HFFc6 (cell line): ENCODE measurements around the gene DUS2. TPM values are rescaled to one million over a fixed set of nuclear protein-coding genes. Genes with fewer than 3 reads are reported as not detected.

Source experiments
- DNase-seq: peaks from one replicate; pipeline ENCODE4 v3.0.0-alpha.2; 2018
- H3K27ac Mint-ChIP-seq: 2 replicates; pipeline ENCODE4 v1.8.0; 2020; ENCODE audit warnings: mild to moderate bottlenecking, mixed read lengths
- H3K27me3 Mint-ChIP-seq: 2 replicates; pipeline ENCODE4 v1.8.0; 2021; ENCODE audit warnings: mild to moderate bottlenecking, moderate library complexity, mixed read lengths; ENCODE audit not compliant: insufficient read depth
- H3K36me3 Mint-ChIP-seq: 2 replicates; pipeline ENCODE4 v1.8.0; 2021; ENCODE audit warnings: low read depth, mixed read lengths
- H3K4me1 Mint-ChIP-seq: 2 replicates; pipeline ENCODE4 v1.8.0; 2020; ENCODE audit warnings: low read depth, mixed read lengths
- H3K4me3 Mint-ChIP-seq: 2 replicates; pipeline ENCODE4 v1.8.0; 2020; ENCODE audit warnings: mild to moderate bottlenecking, moderate library complexity, mixed read lengths
- H3K9me3 Mint-ChIP-seq: 2 replicates; pipeline ENCODE4 v1.8.0; 2020; ENCODE audit warnings: mild to moderate bottlenecking, mixed read lengths
- total RNA-seq, 6 experiments: library from RNA; stranded (reverse); fragmentation: NEBNext Ultra II Directional; extraction: Animal tissue kit (Norgen Biotek cat#: 25700); gene quantifications; 2 replicates in 1 of 6; 3 replicates in 5 of 6; pipeline ENCODE4 v1.2.3, GENCODE V29; 2021
- TF ChIP-seq, protein P1 (sequence below): fragments of 200-600 bp; sonication (generic); IDR thresholded peaks from 2 replicates; pipeline ENCODE4 v1.5.0; 2021; ENCODE audit warnings: antibody characterized with exemption, mild to moderate bottlenecking

DUS2 gene
- total RNA-seq, 6 experiments from 2014 or later, result 13.3 to 17.4 (median 15.9) TPM

DNA sequence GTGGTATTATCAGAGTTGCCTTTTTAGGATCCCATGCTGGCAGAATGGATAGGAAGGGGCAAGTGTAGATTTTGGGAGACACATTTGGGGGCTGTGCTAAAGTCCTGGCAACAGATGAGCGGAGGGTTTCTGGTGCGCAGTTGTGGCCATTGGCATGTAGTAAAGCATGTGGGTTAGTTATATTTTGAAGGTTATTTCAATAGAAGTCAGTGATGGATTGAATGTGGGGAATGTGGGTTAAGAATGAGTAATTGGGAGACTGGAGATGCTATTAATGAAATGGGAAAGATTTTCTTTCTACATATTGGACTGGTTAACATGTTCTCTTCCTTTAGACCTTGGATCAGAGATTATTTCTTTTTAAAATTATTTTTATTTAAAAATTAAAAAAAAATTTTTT is 10.0 kb downstream of the DUS2 start:
- no peak overlapping the region for H3K4me3 Mint-ChIP-seq
- peaks cover 6% of the 10 kb centered on the region for H3K36me3 Mint-ChIP-seq
- peaks cover 24% of the 10 kb centered on the region for H3K4me1 Mint-ChIP-seq
- H3K27me3 Mint-ChIP-seq, result no peaks in the 10 kb centered on the region
- TF ChIP-seq, protein P1, sequence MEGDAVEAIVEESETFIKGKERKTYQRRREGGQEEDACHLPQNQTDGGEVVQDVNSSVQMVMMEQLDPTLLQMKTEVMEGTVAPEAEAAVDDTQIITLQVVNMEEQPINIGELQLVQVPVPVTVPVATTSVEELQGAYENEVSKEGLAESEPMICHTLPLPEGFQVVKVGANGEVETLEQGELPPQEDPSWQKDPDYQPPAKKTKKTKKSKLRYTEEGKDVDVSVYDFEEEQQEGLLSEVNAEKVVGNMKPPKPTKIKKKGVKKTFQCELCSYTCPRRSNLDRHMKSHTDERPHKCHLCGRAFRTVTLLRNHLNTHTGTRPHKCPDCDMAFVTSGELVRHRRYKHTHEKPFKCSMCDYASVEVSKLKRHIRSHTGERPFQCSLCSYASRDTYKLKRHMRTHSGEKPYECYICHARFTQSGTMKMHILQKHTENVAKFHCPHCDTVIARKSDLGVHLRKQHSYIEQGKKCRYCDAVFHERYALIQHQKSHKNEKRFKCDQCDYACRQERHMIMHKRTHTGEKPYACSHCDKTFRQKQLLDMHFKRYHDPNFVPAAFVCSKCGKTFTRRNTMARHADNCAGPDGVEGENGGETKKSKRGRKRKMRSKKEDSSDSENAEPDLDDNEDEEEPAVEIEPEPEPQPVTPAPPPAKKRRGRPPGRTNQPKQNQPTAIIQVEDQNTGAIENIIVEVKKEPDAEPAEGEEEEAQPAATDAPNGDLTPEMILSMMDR, result no peak
- H3K9me3 Mint-ChIP-seq, result no peaks in the 10 kb centered on the region
- no peak overlapping the region for H3K27ac Mint-ChIP-seq
- DNase-seq, result no peak

DNA sequence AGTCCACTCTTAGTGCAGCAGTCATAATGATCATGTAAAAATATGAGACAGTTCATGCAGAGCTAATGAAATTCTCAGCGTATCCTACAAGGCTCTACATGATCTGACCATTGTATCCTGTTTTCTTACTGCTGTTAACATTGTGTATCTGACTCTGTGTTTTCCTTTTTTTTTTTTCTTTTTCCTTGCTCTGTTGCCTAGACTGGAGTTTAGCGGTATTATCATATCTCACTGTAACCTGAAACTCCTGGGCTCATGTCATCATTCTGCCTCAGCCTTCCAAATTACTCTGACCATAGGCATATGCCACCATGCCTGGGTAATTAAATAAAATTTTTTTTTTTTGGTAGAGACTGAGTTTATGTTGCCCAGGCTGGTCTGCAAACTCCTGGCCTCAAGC is 12.1 kb downstream of the DUS2 start:
- peaks cover 19% of the 10 kb centered on the region for H3K4me1 Mint-ChIP-seq
- DNase-seq, result no peak
- H3K9me3 Mint-ChIP-seq, result no peaks in the 10 kb centered on the region
- H3K4me3 Mint-ChIP-seq, result no peak overlapping the region
- H3K36me3 Mint-ChIP-seq, result peaks cover 5% of the 10 kb centered on the region; the same call in 1 of the 2 replicates
- no peak overlapping the region for H3K27ac Mint-ChIP-seq
- TF ChIP-seq, protein P1, result no peak
- H3K27me3 Mint-ChIP-seq, result no peaks in the 10 kb centered on the region; the same call in 1 of the 2 replicates

DNA sequence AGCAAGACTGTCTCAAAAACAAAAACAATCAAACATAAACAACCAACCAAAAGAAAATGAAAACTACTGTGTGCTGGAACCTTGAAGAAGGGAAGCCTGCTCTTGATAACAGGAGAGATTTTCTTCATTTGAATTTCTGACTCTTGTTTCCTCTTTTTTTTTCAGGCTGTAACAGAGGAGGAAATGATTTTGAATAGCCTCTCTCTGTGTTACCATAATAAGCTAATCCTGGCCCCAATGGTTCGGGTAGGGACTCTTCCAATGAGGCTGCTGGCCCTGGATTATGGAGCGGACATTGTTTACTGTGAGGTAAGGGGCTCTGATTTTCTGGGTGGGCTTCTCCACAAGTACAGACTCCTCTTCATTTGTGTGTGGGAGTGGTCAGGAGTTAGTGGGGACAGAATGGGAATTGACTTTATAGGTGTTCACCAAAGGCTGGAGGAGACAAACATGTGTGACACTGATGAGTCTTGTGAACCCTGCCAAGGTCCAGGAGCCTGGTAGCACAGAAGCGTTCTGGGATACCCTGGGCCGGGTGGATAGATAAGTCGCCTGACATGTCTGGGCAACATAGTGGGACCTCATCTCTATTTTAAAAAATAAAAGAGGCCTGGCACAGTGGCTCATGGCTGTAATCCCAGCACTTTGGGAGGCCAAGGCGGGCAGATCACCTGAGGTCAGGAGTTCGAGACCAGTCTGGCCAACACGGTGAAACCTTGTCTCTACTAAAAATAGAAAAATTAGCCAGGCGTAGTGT is 14.9 kb downstream of the DUS2 start:
- Mint-ChIP-seq H3K36me3 (no peaks in the 10 kb centered on the region; the same call in 1 of the 2 replicates), H3K4me3 (no peak overlapping the region), H3K4me1 (no peaks in the 10 kb centered on the region), H3K27ac (no peak overlapping the region), H3K27me3 (no peaks in the 10 kb centered on the region; the same call in 1 of the 2 replicates), H3K9me3 (no peaks in the 10 kb centered on the region)
- DNase-seq, result no peak
- TF ChIP-seq, protein P1, result no peak

DNA sequence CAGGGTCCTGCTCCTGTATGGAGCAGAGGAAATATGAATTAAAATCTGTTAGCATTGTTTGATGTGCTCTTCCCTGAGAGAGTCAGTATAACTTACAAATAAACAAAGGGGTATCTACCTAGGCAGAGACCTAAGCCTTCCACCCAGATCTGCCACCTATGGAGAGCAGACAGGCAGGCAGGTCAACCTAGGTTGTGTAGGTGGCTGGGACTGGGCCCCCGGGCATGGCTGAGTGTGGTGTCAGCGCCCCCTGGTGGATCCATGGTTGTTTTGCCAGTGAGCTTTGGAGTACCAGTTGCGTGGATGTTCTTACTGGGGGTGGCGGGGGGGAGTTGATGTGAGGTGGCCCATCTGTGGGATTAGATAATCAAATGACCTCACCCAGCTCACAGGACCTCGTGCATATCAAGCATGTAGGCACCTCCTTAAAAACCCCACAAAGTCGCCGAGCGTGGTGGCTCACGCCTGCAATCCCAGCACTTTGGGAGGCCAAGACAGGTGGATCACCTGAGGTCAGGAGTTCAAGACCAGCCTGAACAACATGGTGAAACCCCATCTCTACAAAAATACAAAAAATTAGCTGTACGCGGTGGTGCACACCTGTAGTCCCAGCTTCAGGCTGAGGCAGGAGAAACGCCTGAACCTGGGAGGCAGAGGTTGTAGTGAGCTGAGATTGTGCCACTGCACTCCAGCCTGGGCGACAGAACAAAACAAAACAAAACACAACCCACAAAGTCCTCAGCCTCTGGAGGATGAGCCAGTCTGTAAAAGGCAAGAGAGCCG is 17.6 kb downstream of the DUS2 start:
- TF ChIP-seq, protein P1, result peak; percentile 94
- no peaks in the 10 kb centered on the region; the same call in 1 of the 2 replicates for H3K36me3 Mint-ChIP-seq
- no peak overlapping the region for H3K4me3 Mint-ChIP-seq
- H3K27ac Mint-ChIP-seq, result 0 out of 2 replicates have a peak overlapping the region, but pooled peaks have one; percentile 35
- no peaks in the 10 kb centered on the region for H3K9me3 Mint-ChIP-seq
- peak; percentile 42 for DNase-seq
- H3K27me3 Mint-ChIP-seq, result no peaks in the 10 kb centered on the region; the same call in 1 of the 2 replicates
- no peaks in the 10 kb centered on the region for H3K4me1 Mint-ChIP-seq

DNA sequence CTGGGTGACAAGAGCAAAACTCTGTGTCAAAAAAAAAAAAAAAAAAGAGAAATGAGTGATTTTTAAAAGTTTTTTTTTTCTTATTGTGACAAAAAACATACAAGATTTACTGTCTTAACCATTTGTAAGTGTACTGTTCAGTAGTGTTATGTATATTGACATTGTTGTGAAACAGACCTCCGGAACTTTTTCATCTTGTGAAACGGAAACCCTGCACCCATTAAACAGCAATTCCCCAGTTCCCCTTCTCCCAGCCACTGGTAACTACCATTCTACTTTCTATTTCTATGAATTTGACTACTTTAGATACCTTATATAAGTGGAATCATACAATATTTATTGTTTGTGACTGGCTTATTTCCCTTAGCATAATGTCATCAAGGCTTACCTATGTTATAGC is 18.7 kb downstream of the DUS2 start:
- Mint-ChIP-seq H3K27me3 (no peaks in the 10 kb centered on the region; the same call in 1 of the 2 replicates), H3K4me3 (no peak overlapping the region), H3K27ac (no peak overlapping the region), H3K4me1 (no peaks in the 10 kb centered on the region), H3K9me3 (no peaks in the 10 kb centered on the region), H3K36me3 (no peaks in the 10 kb centered on the region; the same call in 1 of the 2 replicates)
- DNase-seq, result no peak
- TF ChIP-seq, protein P1, result no peak
